Transverse colon (tissue), 4 donors: ENCODE results near the gene CADM2. TPM values are rescaled to one million over a fixed set of nuclear protein-coding genes. Genes with fewer than 3 reads are reported as not detected.

Experiments
- DNase-seq: peaks from one replicate; pipeline ENCODE4 v3.0.0-alpha.2; 2019
- H3K27ac ChIP-seq, 4 donors: fragments of 200-600 bp; sonication (generic); 2 replicates each; pipeline ENCODE4 v1.5.1; 2016 to 2018; ENCODE audit warnings: inconsistent platforms in 4 of 4
- H3K27me3 ChIP-seq: fragments of 200-600 bp; sonication (generic); 2 replicates; pipeline ENCODE4 v1.5.1; 2017; ENCODE audit warnings: inconsistent platforms
- H3K36me3 ChIP-seq, 4 donors: fragments of 200-600 bp; sonication (generic); 2 replicates each; pipeline ENCODE4 v1.5.1; 2017 to 2019; ENCODE audit warnings: inconsistent platforms in 4 of 4
- H3K4me1 ChIP-seq, 4 donors: fragments of 200-600 bp; sonication (generic); 2 replicates each; pipeline ENCODE4 v1.5.1; 2017 to 2020; ENCODE audit warnings: inconsistent platforms in 4 of 4
- H3K4me3 ChIP-seq, 4 donors: fragments of 200-600 bp; sonication (generic); 1 replicate in 1 of 4; 2 replicates in 3 of 4; pipeline versions ENCODE4 v1.5.1 to v1.6.1; 2017 to 2019; ENCODE audit warnings: inconsistent platforms in 4 of 4
- H3K9me3 ChIP-seq, 2 donors: fragments of 200-600 bp; sonication (generic); 2 replicates each; pipeline ENCODE4 v1.5.1; 2017 to 2019; ENCODE audit warnings: inconsistent platforms in 2 of 2
- CTCF ChIP-seq, 5 experiments: fragments of 200-600 bp in 3 of 5; fragments of 450-650 bp in 2 of 5; sonication (generic) in 3 of 5; IDR thresholded peaks; 1 replicate in 2 of 5; 2 replicates in 3 of 5; pipeline ENCODE4 v1.5.1; 2016 to 2017; ENCODE audit warnings: antibody characterized with exemption in 5 of 5, inconsistent platforms in 3 of 5, mild to moderate bottlenecking in 2 of 5, moderate library complexity in 1 of 5
- EP300 ChIP-seq: sonication (generic); formaldehyde crosslinking; IDR thresholded peaks from one replicate; pipeline ENCODE4 v1.6.1; 2017; ENCODE audit warnings: antibody characterized with exemption, low read depth
- POLR2A ChIP-seq: fragments of 450-650 bp; IDR thresholded peaks from one replicate; pipeline ENCODE4 v1.6.1; 2016; ENCODE audit warnings: antibody characterized with exemption, mild to moderate bottlenecking, moderate library complexity
- POLR2AphosphoS5 ChIP-seq, 3 donors: sonication (generic); formaldehyde crosslinking; IDR thresholded peaks; one replicate each; pipeline ENCODE4 v1.6.1; 2016; ENCODE audit warnings: antibody characterized with exemption in 3 of 3
- WGBS, 2 donors: methylation state at CpG; one replicate each; pipeline ENCODE4 v1.1.5; 2018; ENCODE audit warnings: low coverage in 1 of 2; 5-methylcytosine and 5-hydroxymethylcytosine counted together
- in situ Hi-C, 4 donors: fragments of 200-750 bp; cut with MboI; loops; one replicate each; pipeline versions ENCODE4 v1.15.0 to v1.15.1; 2017; ENCODE audit warnings: low sequenced_read_pairs in 3 of 4, low pct_ligation_motif_present in 1 of 4, low pct_unique_long_range_greater_than_20kb in 1 of 4
- intact Hi-C: fragments of 100-400 bp; cut with DNase I; formaldehyde crosslinking; loops from one replicate; pipeline ENCODE4 v1.15.1; 2023; ENCODE audit warnings: low total_unique reads
- total RNA-seq, 4 donors: library from RNA; depleted of rRNA; stranded (reverse); fragments of >200 nt; gene quantifications; one replicate each; pipeline ENCODE4 v1.1.0, GENCODE V29; 2016

CADM2 gene
- total RNA-seq, 4 donors from 2014 or later, result 2.2 to 21.3 (median 4.5) TPM

- Histone ChIP-seq H3K27me3 (no peaks in the 10 kb centered on the region), H3K9me3 (no peaks in the 10 kb centered on the region), H3K4me3 (no peak overlapping the region), H3K27ac (no peak overlapping the region), H3K36me3 (no peaks in the 10 kb centered on the region), H3K4me1 (no peaks in the 10 kb centered on the region)
- intact Hi-C loops, result no loop called here
- TF ChIP-seq CTCF (IDR thresholded peaks at IDR 0.05) (no peak), EP300 (no peak), POLR2AphosphoS5 (IDR thresholded peaks at IDR 0.05) (no peak), POLR2A (no peak)
- in situ Hi-C loops, result no loop called here
- no peak for DNase-seq
Measured at GRCh38 chr3:85376131-85376530, 417.3 kb downstream of the CADM2 start.

GRCh38 chr3:85377115-85377514 is 418.3 kb downstream of the CADM2 start:
- Histone ChIP-seq H3K4me3 (no peak overlapping the region), H3K27ac (no peak overlapping the region), H3K27me3 (no peaks in the 10 kb centered on the region), H3K36me3 (no peaks in the 10 kb centered on the region), H3K9me3 (no peaks in the 10 kb centered on the region), H3K4me1 (no peaks in the 10 kb centered on the region)
- WGBS, 2 donors, result 49 to 55% methylated on average over 2 to 3 of the region's 3 CpGs
- no peak for TF ChIP-seq CTCF (IDR thresholded peaks at IDR 0.05)
- TF ChIP-seq EP300, result no peak
- TF ChIP-seq POLR2AphosphoS5 (IDR thresholded peaks at IDR 0.05), result no peak
- no peak for TF ChIP-seq POLR2A
- DNase-seq, result no peak
- in situ Hi-C loops (no loop called here), intact Hi-C loops (no loop called here)

GRCh38 chr3:85384372-85384771 is 425.6 kb downstream of the CADM2 start:
- TF ChIP-seq EP300, result no peak
- TF ChIP-seq POLR2AphosphoS5 (IDR thresholded peaks at IDR 0.05), result no peak
- TF ChIP-seq CTCF (IDR thresholded peaks at IDR 0.05), result no peak
- TF ChIP-seq POLR2A, result no peak
- WGBS, 2 donors, result 86 to 91% methylated on average over 13 of the region's 13 CpGs
- H3K27me3 ChIP-seq, result no peaks in the 10 kb centered on the region
- no peak overlapping the region for H3K27ac ChIP-seq
- H3K9me3 ChIP-seq, result no peaks in the 10 kb centered on the region
- H3K4me3 ChIP-seq, result no peak overlapping the region
- no peak for DNase-seq
- H3K4me1 ChIP-seq, result no peaks in the 10 kb centered on the region
- no peaks in the 10 kb centered on the region for H3K36me3 ChIP-seq
- in situ Hi-C loops, result no loop called here
- intact Hi-C loops, result no loop called here

GRCh38 chr3:85387913-85388505 is 429.2 kb downstream of the CADM2 start:
- 71% methylated on average over 5 to 6 of the region's 6 CpGs for WGBS, 2 donors

More at GRCh38 chr3:85387913-85388505, 429.2 kb downstream of the CADM2 start:
- in situ Hi-C loops, result no loop called here
- Histone ChIP-seq H3K9me3 (no peaks in the 10 kb centered on the region), H3K27ac (no peak overlapping the region), H3K27me3 (no peaks in the 10 kb centered on the region), H3K4me1 (no peaks in the 10 kb centered on the region), H3K36me3 (no peaks in the 10 kb centered on the region), H3K4me3 (no peak overlapping the region)
- intact Hi-C loops, result no loop called here
- DNase-seq, result no peak
- no peak for TF ChIP-seq POLR2AphosphoS5 (IDR thresholded peaks at IDR 0.05)
- TF ChIP-seq EP300, result no peak
- TF ChIP-seq POLR2A, result no peak
- TF ChIP-seq CTCF (IDR thresholded peaks at IDR 0.05), result no peak
